ENCODE data around the gene RGS7BP.

GRCh38 chr5:64566310-64566916 is 60.6 kb downstream of the RGS7BP start:
- no peak for TF ChIP-seq ZNF274 (IDR thresholded peaks at IDR 0.05; ENCODE audit: low read depth, low read length)
- TF ChIP-seq YY1 (IDR thresholded peaks at IDR 0.05; ENCODE audit: insufficient read depth, insufficient read length) = no peak
